OCI-LY7 (cell line): ENCODE data around the gene TPP1. TPM values are rescaled to one million over a fixed set of nuclear protein-coding genes. Genes with fewer than 3 reads are reported as not detected.

Experiments
- BruUV-seq: library from RNA; stranded (reverse); fragments of 400-500 nt; replicated peaks from 2 replicates; lab custom pipeline; 2021; lab: Mats Ljungman, UMichigan
- CTCF ChIA-PET: fragments of 300-600 bp; sonication (Branson Sonifier 250); formaldehyde crosslinking; loops from one replicate; lab custom pipeline; 2022; ENCODE audit warnings: antibody characterized with exemption; ENCODE audit not compliant: unreplicated experiment; lab: Charles Lee
- POLR2A ChIA-PET: fragments of 300-600 bp; sonication (Branson Sonifier 250); formaldehyde crosslinking; loops from one replicate; lab custom pipeline; 2022; ENCODE audit warnings: antibody characterized with exemption; lab: Charles Lee
- DNase-seq: peaks from one replicate; pipeline ENCODE4 v3.0.0-alpha.2; 2015; ENCODE audit warnings: low spot score
- H2AFZ ChIP-seq: fragments of 200-600 bp; sonication (generic), shearing (Covaris generic); 2 replicates; pipeline ENCODE4 v1.6.1; 2014; ENCODE audit warnings: mild to moderate bottlenecking, antibody characterized with exemption, low read length, moderate library complexity
- H3K27ac ChIP-seq: fragments of 200-600 bp; sonication (generic); 2 replicates; pipeline ENCODE4 v1.5.1; 2014; ENCODE audit warnings: mixed run types, low read depth, mild to moderate bottlenecking, moderate library complexity, low read length, inconsistent platforms; ENCODE audit not compliant: poor library complexity, severe bottlenecking
- H3K36me3 ChIP-seq: fragments of 200-600 bp; sonication (generic); 2 replicates; pipeline ENCODE4 v1.6.1; 2014; ENCODE audit warnings: mild to moderate bottlenecking, antibody characterized with exemption, low read length, moderate library complexity, mixed read lengths; ENCODE audit not compliant: insufficient read depth
- H3K4me1 ChIP-seq: fragments of 200-600 bp; sonication (generic); 2 replicates; pipeline ENCODE4 v1.5.1; 2014; ENCODE audit warnings: mild to moderate bottlenecking, low read length; ENCODE audit not compliant: insufficient read depth, poor library complexity, severe bottlenecking
- H3K4me2 ChIP-seq: fragments of 200-600 bp; sonication (generic); 2 replicates; pipeline ENCODE4 v1.6.1; 2014; ENCODE audit warnings: mild to moderate bottlenecking, low read length
- H3K4me3 ChIP-seq: fragments of 200-600 bp; sonication (generic); 2 replicates; pipeline ENCODE4 v1.5.1; 2014; ENCODE audit warnings: mild to moderate bottlenecking, low read depth, low read length; ENCODE audit not compliant: poor library complexity, severe bottlenecking
- H3K79me2 ChIP-seq: fragments of 200-600 bp; sonication (generic); 2 replicates; pipeline ENCODE4 v1.6.1; 2016; ENCODE audit warnings: low read depth, mild to moderate bottlenecking, low read length, moderate library complexity, mixed read lengths; ENCODE audit not compliant: insufficient read depth
- H3K9me2 ChIP-seq: fragments of 200-600 bp; sonication (generic); 2 replicates; pipeline ENCODE4 v1.6.1; 2016; ENCODE audit warnings: mild to moderate bottlenecking, low read length, mixed read lengths; ENCODE audit not compliant: insufficient read depth
- H3K9me3 ChIP-seq: fragments of 200-600 bp; sonication (generic); 2 replicates; pipeline ENCODE4 v1.6.1; 2014; ENCODE audit warnings: mild to moderate bottlenecking, mixed run types, low read length, mixed read lengths
- H4K20me1 ChIP-seq: fragments of 200-600 bp; sonication (generic); 2 replicates; pipeline ENCODE4 v1.6.1; 2014; ENCODE audit warnings: mild to moderate bottlenecking, antibody characterized with exemption, low read length, moderate library complexity, mixed read lengths; ENCODE audit not compliant: insufficient read depth
- EZH2phosphoT487 ChIP-seq: fragments of 200-600 bp; sonication (generic); IDR thresholded peaks from 2 replicates; pipeline ENCODE4 v1.6.1; 2018; ENCODE audit warnings: low read depth, borderline replicate concordance, mild to moderate bottlenecking, mixed run types, antibody characterized with exemption, low read length, moderate library complexity, mixed read lengths
- intact Hi-C: fragments of 100-400 bp; cut with micrococcal nuclease; formaldehyde crosslinking; loops from one replicate; pipeline ENCODE4 v1.10.0; 2022; ENCODE audit not compliant: unreplicated experiment
- total RNA-seq, 2 experiments: library from RNA; depleted of rRNA in 1 of 2; stranded (reverse); fragments of >200 nt in 1 of 2; shearing (Covaris generic) in 1 of 2; gene quantifications; 2 replicates each; pipeline ENCODE4 v1.2.3, GENCODE V29; 2014 to 2022
- TF ChIP-seq, protein P1 (sequence below): fragments of 200-600 bp; sonication (generic); conservative IDR thresholded peaks from 2 replicates; pipeline ENCODE4 v1.5.1; 2014; ENCODE audit warnings: mild to moderate bottlenecking, antibody characterized with exemption, low read length, moderate library complexity, mixed read lengths

TPP1 gene
- total RNA-seq, 2 experiments from 2014 or later = 16.6 to 41.1 TPM

DNA sequence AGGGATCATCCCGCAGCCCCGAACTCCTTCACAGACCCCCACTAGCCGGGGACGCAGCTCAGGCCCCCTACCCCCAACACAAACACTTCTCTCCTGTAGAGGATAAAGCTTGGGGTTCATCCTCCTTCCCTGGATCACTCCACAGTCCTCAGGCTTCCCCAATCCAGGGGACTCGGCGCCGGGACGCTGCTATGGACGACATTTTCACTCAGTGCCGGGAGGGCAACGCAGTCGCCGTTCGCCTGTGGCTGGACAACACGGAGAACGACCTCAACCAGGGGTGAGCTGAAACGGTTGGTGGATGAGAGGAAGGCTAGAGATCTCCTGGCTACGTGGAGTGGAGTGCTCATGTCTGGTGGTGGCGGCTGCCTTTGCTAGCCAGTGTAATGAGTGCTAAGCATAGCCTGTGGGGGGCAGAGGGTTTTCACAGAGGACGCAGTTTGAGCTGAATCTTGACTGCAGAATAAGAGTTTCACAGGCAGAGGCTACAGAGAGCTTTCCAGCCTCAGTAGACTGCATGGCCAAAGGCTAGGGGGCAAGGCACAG lies 15.1 kb downstream of the TPP1 start:
- ChIA-PET CTCF (interaction anchor here (0.5 to 1.1 kb wide), 9 partner anchors 8 to 225 kb away, joined by 3 to 7 read pairs (median 3); partner anchors contain the start of gene MRPL17), POLR2A (interaction anchor here (0.6 to 2.1 kb wide), 10 partner anchors 8 to 904 kb away, joined by 3 to 19 read pairs (median 4); partner anchors contain the start of genes MRPL17, TAF10 and TPP1)
- H3K4me2 ChIP-seq = peak overlapping the region; percentile 86
- peak; percentile 84 for DNase-seq
- H3K27ac ChIP-seq = peak overlapping the region; percentile 67
- BruUV-seq = no TSS peak
- TF ChIP-seq EZH2phosphoT487 = no peak
- TF ChIP-seq, protein P1, sequence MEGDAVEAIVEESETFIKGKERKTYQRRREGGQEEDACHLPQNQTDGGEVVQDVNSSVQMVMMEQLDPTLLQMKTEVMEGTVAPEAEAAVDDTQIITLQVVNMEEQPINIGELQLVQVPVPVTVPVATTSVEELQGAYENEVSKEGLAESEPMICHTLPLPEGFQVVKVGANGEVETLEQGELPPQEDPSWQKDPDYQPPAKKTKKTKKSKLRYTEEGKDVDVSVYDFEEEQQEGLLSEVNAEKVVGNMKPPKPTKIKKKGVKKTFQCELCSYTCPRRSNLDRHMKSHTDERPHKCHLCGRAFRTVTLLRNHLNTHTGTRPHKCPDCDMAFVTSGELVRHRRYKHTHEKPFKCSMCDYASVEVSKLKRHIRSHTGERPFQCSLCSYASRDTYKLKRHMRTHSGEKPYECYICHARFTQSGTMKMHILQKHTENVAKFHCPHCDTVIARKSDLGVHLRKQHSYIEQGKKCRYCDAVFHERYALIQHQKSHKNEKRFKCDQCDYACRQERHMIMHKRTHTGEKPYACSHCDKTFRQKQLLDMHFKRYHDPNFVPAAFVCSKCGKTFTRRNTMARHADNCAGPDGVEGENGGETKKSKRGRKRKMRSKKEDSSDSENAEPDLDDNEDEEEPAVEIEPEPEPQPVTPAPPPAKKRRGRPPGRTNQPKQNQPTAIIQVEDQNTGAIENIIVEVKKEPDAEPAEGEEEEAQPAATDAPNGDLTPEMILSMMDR = peak; percentile 66
- peak overlapping the region; percentile 91 for H3K4me3 ChIP-seq
- intact Hi-C loops = loop anchor here (1.0 to 5.0 kb wide), 3 partner anchors 79 to 323 kb away; partner anchors contain the start of genes ARFIP2, MRPL17, TIMM10B and ZNF215
- H3K4me1 ChIP-seq = peaks cover 47% of the 10 kb centered on the region
- H3K79me2 ChIP-seq = peaks cover 58% of the 10 kb centered on the region
- peaks cover 58% of the 10 kb centered on the region for H3K36me3 ChIP-seq
- H4K20me1 ChIP-seq = peaks cover 16% of the 10 kb centered on the region
- no peaks in the 10 kb centered on the region for H3K9me2 ChIP-seq
- H2AFZ ChIP-seq = peak overlapping the region; percentile 83
- no peaks in the 10 kb centered on the region for H3K9me3 ChIP-seq

DNA sequence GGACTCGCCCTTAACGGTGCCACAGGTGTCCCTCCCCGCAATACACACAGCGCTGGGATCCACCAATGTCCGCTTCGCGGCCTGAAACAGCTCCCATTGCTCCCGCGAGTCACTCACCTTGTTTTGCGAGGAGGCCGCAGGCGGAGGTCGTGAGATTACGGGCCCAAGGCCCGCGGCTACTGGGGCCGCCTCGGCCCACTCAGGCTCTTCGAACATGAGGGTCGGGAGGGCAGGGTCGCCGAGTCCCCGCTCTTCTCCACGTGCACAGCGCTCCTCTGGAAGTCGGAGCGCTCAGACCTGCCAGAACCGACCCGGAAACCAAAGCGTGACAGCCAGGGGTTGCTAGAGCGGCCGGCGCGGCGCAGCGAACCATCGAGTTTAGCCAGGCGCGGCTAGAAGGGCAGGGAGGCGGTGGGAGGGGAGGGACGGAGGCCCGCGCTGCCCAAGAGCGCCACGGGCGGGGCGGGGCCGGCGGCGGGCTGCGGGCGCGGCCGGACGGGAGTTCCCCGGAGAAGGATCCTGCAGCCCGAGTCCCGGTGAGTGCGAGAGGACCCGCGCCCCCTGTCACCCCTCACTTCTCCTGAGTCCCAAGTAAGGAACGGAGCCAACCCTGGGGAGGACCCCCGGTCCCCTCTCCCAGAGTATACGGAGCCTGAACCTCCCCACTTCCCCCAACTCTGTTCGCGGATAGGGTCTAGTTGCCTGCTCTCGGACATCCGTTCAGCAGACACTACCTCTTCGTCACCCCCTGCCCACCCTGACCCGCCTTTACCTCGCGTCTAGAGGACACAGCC lies 15.7 kb downstream of the TPP1 start, which contains the start of the genes ILK and RRP8:
ILK (plus strand) TSS at position 488 of the 794 bp plus-strand sequence. CDS start 498 bp downstream, outside the sequence.
RRP8 (minus strand) TSS at position 330 of the 794 bp plus-strand sequence; CDS start at position 216, 114 bp downstream.
- peaks cover 16% of the 10 kb centered on the region for H4K20me1 ChIP-seq
- no peaks in the 10 kb centered on the region for H3K9me3 ChIP-seq
- peaks cover 47% of the 10 kb centered on the region for H3K4me1 ChIP-seq
- H3K4me3 ChIP-seq = peak within 1 kb of the TSS; percentile 91
- intact Hi-C loops = loop anchor here (1.0 to 5.0 kb wide), 4 partner anchors 80 to 324 kb away; partner anchors contain the start of genes ARFIP2, MRPL17, TIMM10B and ZNF215
- H2AFZ ChIP-seq = peak within 1 kb of the TSS; percentile 83
- CTCF ChIA-PET = interaction anchor here (0.9 to 1.1 kb wide), 4 partner anchors 9 to 80 kb away, joined by 3 to 7 read pairs (median 4); partner anchors contain the start of gene MRPL17
- H3K9me2 ChIP-seq = no peaks in the 10 kb centered on the region
- peaks cover 58% of the 10 kb centered on the region for H3K36me3 ChIP-seq
- peak; percentile 90 for DNase-seq
- POLR2A ChIA-PET = interaction anchor here (0.6 to 2.1 kb wide), 11 partner anchors 9 to 79 kb away, joined by 3 to 19 read pairs (median 4); partner anchors contain the start of genes MRPL17, TAF10 and TPP1
- no peak for TF ChIP-seq EZH2phosphoT487
- TF ChIP-seq, protein P1 = 0 out of 2 replicates have a peak, but pooled peaks have one; percentile 18
- H3K27ac ChIP-seq = peak within 1 kb of the TSS; percentile 67
- H3K79me2 ChIP-seq = peaks cover 58% of the 10 kb centered on the region
- no TSS peak for BruUV-seq
- H3K4me2 ChIP-seq = peak within 1 kb of the TSS; percentile 97
